Mesenteric fat pad (tissue), 1 donor: ENCODE measurements around the gene TMEM138. TPM values are rescaled to one million over a fixed set of nuclear protein-coding genes. Genes with fewer than 3 reads are reported as not detected.

Experiments
- DNase-seq: peaks from one replicate; pipeline ENCODE4 v3.0.0-alpha.2; 2020; ENCODE audit warnings: low spot score
- total RNA-seq: library from RNA; stranded (reverse); fragmentation: NEBNext Ultra II Directional; extraction: Animal tissue kit (Norgen Biotek cat#: 25700); gene quantifications from one replicate; pipeline ENCODE4 v1.2.1, GENCODE V29; 2021
- donor health status: DM: yes; HTN: yes; CAD: no.

Gene TMEM138
- total RNA-seq, 1 donor from 2014 or later = 68.2 TPM

DNA sequence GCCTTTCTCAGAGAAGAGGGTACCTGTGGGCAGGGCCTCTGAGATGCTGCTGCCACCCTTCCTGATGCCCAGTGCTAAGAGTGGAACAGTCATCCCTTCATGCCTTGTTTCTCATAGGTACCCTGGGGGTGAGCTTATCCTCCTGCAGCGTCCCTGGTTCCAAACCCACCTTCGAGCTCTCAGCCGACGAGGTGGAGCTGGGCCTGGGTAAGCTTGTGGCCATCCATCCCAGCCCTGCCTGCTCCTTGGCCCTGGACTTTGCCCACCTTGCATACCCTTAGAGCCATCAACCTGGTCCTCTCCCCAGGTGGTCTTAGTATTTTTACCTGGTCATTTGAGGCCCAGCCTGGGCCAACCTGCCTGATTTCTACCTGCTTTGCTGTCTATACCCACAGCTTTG is 20.5 kb upstream of the TMEM138 start:
- no peak for DNase-seq

- DNase-seq = no peak
Measured at GRCh38 chr11:61342207-61342803, 19.9 kb upstream of the TMEM138 start.

- no peak for DNase-seq
Measured at GRCh38 chr11:61343792-61344745, 18.1 kb upstream of the TMEM138 start.

- no peak for DNase-seq
Measured at GRCh38 chr11:61345170-61345610, 17.0 kb upstream of the TMEM138 start.

DNA sequence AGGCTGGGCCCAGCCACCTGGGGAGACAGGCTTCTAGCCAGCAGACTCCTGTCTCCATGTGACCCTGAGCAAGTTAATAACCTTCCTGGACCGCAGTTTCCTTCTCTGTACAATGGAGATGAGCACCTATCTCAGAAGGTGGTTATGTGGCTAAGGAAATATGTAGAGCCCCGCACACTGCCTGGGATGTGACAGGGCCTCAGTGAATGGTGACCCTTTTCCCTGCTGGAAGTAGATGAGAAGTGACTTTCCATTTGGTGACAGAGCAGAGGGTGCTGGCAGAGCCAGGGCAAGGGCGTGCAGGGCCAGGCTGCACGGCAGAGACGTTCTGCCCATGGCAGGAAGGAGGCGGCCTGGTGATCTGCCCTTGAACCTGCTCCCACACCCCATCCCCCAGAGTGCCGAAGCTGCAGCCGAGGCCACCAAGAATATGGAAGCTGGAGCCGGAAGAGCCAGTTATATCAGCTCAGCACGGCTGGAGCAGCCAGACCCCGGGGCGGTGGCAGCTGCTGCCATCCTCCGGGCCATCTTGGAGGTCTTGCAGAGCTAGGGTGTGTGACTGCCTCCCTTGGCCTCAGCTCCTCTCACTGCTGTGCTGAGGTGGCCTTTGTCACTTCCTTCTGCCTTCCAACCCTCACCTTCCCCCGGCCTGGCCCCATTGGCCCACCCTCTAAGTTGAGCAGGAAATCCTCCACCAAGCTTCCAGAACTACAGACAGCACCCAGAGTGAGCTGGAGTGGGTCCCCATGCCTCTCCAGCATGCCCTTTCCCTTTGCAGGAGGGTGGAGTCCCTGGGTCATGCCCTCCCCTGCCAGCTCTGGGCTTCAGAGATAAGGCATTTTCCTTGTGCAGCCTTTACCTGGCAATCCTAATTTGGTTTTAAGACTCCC is 16.0 kb upstream of the TMEM138 start:
- no peak for DNase-seq

DNA sequence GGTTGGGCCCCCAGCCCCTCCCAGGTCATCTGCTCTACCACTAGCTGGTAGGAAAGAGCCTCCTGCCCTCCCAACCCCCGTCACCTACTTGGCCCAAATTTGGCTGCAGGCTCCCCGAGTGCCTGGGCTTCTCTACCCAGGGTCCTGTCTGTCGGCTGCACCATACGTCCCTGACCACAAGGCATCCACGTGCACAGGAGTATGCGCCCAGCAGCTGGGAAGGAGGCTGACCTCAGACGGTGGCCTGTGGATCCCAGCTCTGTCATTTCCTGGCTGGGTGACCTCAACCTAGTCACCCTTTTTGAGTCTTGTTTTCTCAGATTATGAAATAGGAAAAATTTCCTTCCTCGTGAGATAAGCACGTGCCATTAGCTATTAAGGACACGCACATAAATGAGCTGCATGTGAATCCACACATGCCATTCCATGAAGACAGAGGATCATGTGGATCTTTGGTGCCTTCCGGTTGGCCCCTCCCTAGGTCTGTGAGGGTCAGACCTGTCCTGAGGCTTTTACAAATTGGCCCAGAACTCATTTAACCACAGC is 14.2 kb upstream of the TMEM138 start:
- no peak for DNase-seq

- no peak for DNase-seq
Measured at GRCh38 chr11:61349189-61349751, 12.9 kb upstream of the TMEM138 start.

DNA sequence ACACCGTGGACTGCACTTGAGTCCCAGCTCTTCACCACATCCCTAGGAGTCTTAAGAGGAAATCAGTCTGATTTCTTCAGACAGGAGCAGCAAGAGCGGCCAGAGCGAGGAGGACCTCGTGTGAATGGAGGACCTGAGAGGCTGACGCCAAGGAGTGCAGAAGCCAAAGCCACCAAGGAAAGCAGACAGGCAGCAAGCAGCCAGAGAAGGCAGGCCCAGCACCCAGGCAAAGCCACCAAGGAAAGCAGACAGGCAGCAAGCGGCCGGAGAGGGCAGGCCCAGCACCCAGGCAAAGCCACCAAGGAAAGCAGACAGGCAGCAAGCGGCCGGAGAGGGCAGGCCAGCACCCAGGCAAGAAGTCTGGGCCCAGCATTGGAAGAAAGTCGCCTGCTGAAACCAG is 12.3 kb upstream of the TMEM138 start:
- DNase-seq = no peak

- no peak for DNase-seq
Measured at GRCh38 chr11:61350336-61350735, 11.8 kb upstream of the TMEM138 start.

GRCh38 chr11:61350803-61351202 is 11.4 kb upstream of the TMEM138 start:
- DNase-seq = no peak

- no peak for DNase-seq
Measured at GRCh38 chr11:61352038-61352437, 10.1 kb upstream of the TMEM138 start.

DNA sequence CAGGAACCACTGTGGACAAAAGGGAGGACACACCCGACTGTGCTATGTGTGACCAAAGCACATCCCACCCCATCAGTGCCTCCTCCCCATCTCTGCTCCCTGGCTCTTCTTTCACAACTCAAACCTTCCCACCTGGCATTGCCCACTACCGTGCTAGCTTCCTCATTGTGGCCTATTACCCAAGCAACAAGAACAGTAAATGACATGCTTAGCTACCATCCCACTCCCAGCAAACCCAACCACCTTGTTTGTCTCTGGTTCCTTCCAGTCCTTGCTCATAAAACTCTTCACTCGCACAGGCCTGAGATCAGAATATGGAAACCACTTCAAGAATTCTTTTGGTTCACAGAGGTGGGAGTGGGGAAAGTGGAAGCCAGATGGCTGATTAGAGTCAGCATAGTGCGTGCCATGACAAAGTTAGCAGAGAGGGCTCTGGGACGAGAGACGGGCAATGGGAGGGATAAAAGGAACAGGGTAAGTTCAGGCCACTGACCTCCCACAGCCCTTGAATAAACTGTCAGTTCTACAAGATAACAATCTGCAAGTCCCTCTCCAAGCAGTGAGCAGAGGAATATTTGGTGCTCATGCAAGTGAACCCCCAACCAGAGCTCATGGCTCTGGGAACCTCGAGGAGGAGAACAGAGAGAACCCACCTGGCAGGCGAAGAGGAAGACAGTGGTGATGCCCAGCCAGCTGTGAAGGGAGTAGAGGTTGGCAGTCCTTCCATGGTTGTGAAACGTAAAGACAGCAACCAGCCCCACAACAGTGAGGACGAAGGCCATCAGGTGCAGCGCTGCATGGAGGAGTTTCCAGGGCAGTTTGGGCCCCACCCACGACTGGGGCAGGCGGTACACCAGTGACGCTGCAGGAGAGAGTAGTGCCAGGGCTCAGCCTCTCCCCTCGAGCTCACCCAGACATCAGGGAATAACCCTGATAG is 8.8 kb upstream of the TMEM138 start:
- DNase-seq = no peak

GRCh38 chr11:61354208-61354607 is 8.0 kb upstream of the TMEM138 start:
- DNase-seq = no peak

- no peak for DNase-seq
Measured at GRCh38 chr11:61356706-61357105, 5.5 kb upstream of the TMEM138 start.

DNA sequence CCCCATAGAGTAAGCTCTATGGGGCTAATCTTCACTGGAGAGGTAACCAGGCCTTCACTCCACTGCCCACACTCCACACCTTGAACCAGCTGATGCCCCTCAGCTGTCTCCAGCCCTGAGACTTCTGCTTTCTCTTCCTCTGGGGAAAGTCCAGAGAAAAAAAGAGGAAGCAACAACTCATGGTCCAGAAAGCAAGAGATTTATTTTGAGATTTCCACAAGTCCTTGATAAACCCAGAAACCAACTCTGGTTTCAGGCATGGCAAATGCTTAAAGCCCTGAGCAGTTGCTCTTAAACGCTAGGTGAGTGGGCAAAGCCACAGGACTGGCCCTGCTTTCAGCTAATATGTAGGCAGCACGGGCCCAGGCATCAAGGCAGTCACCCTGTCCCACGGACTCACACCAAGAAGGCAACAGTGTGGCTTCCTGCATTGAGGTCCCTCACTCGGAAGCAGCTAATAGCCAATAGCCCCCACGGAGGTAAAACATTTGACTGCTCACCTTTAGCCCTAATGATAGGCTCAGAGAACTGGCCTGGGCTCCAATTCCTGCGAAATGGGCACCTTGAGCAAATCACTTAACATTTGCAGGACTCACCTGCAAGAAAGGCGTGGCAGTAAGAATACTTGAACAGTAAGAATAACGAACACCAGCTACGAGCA is 4.8 kb upstream of the TMEM138 start:
- no peak for DNase-seq

- no peak for DNase-seq
Measured at GRCh38 chr11:61357894-61358239, 4.3 kb upstream of the TMEM138 start.

DNA sequence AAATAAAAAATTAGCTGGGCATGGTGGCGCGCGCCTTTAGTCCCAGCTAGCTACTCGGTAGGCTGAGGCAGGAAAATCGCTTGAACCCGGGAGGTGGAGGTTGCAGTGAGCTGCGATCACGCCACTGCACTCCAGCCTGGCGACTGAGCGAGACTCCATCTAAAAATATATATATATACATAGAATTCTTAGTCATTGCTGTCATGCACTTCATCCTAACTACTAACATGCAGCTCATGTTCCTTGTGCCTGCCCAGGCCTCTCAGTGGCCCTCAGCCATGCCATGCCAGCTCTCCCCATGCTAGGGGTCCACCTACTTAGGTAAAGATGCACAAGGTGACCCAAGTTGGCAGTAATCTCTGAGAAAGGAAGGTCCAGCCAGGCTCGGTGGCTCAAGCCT is 3.6 kb upstream of the TMEM138 start:
- no peak for DNase-seq

DNA sequence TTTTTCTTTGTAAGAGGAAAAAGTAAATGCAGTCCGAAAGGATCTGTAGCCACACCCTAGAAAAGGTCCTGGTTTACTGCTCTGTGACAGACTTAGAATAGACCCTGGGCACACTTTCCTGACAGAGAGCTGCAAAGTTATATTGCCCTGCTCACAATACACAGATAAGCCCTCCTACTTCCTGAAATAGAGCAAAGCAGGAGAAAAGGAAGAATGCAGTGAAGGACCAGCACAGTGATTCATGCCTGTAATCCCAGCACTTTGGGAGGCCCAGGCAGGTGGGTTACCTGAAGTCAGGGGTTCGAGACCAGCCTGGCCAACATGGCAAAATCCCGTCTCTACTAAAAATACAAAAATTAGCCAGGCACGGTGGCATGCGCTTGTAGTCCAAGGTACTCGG is 2.7 kb upstream of the TMEM138 start:
- no peak for DNase-seq

DNA sequence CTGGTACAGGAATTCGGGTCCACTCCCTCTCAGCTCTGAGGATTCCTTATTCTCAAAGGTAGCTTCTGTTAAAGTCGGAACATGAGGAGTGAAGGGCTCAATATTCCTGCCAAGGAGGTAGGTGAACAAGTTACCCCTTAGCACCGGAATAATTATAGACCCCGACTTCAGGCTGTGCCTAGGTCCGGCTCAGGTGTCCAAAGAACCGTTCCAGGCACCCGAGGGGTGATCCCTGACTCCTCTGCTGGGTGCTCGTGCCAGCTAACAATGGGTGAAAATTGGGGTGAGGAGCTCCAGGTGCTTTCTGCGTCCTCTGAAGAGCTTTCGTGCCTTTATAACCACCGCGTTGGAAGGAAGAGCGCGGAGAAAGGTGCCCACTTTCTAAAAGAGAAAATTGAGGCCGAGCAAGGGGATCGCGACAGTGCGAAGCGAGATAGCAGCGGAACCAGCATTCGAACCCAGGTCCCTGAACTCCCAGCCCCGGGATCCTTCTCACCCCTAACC is 885 bp upstream of the TMEM138 start:
- no peak for DNase-seq
